Right lobe of liver (tissue), 4 donors: ENCODE measurements around the gene SLC36A1.

Source experiments
- CTCF ChIP-seq, 4 donors: fragments of 200-600 bp in 3 of 4; fragments of 450-650 bp in 1 of 4; IDR thresholded peaks; one replicate each; pipeline versions ENCODE4 v1.5.1 to v1.8.0; 2016 to 2022; ENCODE audit warnings: antibody characterized with exemption in 4 of 4, mild to moderate bottlenecking in 2 of 4
- POLR2A ChIP-seq: fragments of 450-650 bp; IDR thresholded peaks from one replicate; pipeline ENCODE4 v1.6.1; 2017; ENCODE audit warnings: antibody characterized with exemption, mild to moderate bottlenecking
- donor health status: DM: no; HTN: no; CAD: no.
- donor health status: DM: no; HTN: no; CAD: no.
- donor health status: DM: no; HTN: yes; CAD: no.

- TF ChIP-seq CTCF (IDR thresholded peaks at IDR 0.05) (no peak), POLR2A (no peak)
These were observed 74.8 kb downstream of the SLC36A1 start for GRCh38 chr5:151522226-151522625.
